Inferior parietal cortex (tissue), 1 donor: ENCODE measurements around the gene COL13A1.

Source experiments
- DNase-seq: peaks from one replicate; pipeline ENCODE4 v3.0.0-alpha.2; 2016; ENCODE audit errors: extremely low spot score

The COL13A1 gene

GRCh38 chr10:69906425-69906824 lies 104.7 kb downstream of the COL13A1 start:
- no peak for DNase-seq

GRCh38 chr10:69907517-69907916 lies 105.8 kb downstream of the COL13A1 start:
- no peak for DNase-seq

- no peak for DNase-seq
Observed at GRCh38 chr10:69908124-69908523, 106.4 kb downstream of the COL13A1 start.

- no peak for DNase-seq
Observed at GRCh38 chr10:69910561-69910960, 108.9 kb downstream of the COL13A1 start.

- DNase-seq = peak; percentile 52
Observed at GRCh38 chr10:69911613-69912528, 110.2 kb downstream of the COL13A1 start.

DNA sequence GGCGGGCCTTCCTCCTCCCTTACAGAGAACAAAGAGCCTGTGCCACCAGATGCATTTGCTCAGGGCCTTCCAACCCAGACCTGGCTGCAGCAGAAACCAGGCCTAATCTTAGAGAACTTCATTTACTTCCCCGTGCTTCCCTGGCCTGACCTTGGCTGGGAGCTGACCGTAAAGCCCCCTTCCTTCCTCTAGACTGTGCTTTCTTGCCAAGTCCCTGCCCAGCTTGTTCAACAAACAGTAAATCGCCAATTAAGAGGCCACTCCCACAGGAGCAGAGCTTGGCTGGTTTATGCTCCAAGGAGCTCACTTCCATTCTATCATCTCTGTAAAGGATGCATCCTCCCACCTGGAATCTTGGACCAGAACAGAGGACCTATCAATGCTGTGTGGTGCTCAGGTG lies 110.9 kb downstream of the COL13A1 start:
- no peak for DNase-seq

DNA sequence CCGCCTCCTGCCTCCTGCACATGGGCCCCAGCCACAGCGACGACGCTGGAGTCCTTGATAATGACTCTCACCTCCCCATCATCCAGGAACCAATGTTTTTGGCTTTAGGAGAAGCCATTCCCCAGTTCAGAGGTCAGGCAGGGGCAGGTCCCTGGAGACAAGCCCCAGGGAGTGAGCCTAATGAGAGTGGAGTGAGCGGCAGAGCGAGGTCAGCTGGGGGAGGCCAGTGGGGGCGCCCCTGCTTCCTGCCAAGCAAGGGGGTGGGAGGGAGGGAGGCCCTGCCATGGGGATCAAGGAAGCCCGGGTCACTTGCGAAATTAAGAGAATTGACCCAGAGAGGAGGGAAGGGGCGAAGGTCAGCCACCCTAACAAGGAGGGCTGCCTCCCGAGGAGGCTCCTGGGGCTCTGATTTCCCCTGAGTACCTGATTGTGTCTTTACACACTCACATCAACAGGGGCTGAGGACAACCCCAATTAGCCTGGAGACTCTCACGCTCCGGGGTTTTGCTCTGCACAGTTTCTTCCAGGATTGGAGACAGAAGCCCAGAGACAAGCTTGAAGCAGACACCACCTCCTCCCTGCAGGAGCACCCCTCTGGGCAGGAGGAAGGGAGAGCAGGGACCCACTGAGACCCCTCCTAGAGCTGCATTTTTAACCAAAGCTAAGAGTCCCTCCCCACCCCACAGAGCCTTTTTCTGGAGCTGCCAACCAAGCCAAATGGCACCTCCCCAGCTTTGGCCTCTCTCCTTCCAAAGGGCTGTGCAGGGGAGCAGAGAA lies 112.1 kb downstream of the COL13A1 start:
- no peak for DNase-seq

DNA sequence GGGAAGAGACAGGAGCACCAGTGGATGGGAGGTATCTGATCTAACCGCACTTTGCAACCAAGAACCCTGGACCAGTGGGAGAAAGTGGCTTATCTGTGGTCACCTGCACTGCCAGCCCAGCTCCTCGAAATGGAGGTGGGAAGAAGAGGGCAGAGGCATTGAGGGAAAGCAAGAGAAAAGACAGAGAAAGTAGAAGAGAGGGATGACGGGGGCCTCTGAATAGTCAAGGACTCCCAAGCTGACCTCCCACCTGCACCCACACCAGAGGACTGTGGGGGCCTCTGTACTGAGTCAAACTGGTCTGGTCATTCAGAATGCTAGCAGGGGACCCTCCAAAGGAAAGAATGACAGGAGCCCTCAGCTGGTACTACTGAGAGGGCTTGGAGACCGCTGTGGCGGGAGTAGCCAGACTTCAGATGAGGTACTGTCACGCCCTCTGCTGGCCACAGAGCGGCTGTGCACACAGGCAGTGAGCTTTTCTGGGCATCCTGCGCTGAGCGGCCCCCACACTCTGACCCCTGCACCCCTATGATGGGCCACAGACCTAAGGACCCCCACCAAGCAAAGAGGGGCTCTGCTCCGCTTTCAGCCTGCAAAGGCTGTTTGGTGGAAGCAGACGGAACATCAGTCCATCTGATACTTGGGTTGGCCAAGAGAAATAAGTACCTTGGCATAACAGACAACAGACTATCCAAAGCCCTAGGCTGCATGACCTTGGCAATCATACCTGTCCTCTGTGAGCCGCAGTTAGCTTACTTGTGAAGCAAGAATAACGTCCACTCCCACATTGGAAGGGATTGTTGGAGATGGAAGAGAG lies 112.9 kb downstream of the COL13A1 start:
- peak; percentile 84 for DNase-seq

GRCh38 chr10:69915215-69915560 lies 113.5 kb downstream of the COL13A1 start:
- no peak for DNase-seq

GRCh38 chr10:69916118-69916517 lies 114.4 kb downstream of the COL13A1 start:
- no peak for DNase-seq

GRCh38 chr10:69918036-69918435 lies 116.3 kb downstream of the COL13A1 start:
- no peak for DNase-seq

DNA sequence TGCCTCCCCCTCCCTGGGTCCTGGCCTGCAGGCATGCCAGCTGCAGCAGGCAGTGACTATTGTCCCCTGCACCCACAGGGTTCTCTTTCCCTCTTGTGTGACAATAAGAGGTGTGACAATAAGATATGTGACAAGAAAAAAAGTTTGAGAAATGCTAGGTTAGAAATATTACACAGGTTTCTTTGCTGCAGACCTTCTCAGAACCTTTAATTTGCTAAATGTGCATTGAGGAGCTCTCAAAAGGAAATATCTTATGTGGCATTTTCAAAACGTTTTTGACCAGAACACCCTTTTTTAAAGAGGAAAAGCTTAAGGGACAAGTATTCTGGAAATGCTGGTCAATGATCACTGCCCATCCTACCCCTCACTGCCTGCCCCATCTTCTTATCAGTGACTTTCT lies 117.5 kb downstream of the COL13A1 start:
- no peak for DNase-seq

- no peak for DNase-seq
Observed at GRCh38 chr10:69925111-69925510, 123.4 kb downstream of the COL13A1 start.

DNA sequence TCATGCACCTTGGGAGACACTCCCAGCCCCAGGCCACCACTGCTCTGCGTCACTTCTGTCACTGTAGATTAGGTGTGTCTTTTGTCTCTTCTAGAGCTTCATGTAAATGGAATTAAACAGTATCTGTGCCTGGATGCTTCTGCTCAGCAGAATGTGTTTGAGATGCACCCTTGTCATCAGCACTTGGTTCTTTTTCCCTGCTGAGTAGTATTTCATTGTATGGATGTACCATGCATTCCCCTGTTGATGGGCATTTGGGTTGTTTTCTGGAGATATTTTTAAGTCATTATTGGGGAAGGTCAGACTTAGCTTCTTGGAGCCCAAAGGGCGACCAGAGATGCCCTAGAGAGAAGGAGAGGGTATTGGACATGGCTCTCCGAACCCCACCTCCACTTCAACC lies 126.6 kb downstream of the COL13A1 start:
- DNase-seq = no peak

- no peak for DNase-seq
Observed at GRCh38 chr10:69929575-69929974, 127.9 kb downstream of the COL13A1 start.

GRCh38 chr10:69934768-69935167 lies 133.1 kb downstream of the COL13A1 start:
- DNase-seq = no peak

GRCh38 chr10:69936091-69936490 lies 134.4 kb downstream of the COL13A1 start:
- DNase-seq = no peak

GRCh38 chr10:69938541-69938991 lies 136.9 kb downstream of the COL13A1 start:
- no peak for DNase-seq

DNA sequence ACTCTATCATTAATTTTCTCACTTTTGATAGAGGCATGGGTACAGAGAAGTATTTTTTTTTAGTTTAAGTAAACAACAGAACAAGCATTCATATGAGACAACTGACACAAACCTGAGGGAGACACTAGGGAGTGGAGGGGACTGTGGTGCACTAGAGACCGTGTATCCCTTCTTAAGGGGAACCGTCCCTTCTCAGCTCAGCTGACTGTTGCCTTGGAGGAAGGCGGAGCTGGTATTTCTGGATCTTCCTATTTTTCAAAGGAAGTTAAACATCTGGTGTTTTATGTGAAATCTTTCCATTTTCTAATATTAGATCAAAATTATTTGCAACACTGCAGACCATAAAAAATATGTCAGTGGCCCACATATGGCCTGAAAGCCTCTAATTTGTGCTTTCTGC lies 137.4 kb downstream of the COL13A1 start:
- no peak for DNase-seq

DNA sequence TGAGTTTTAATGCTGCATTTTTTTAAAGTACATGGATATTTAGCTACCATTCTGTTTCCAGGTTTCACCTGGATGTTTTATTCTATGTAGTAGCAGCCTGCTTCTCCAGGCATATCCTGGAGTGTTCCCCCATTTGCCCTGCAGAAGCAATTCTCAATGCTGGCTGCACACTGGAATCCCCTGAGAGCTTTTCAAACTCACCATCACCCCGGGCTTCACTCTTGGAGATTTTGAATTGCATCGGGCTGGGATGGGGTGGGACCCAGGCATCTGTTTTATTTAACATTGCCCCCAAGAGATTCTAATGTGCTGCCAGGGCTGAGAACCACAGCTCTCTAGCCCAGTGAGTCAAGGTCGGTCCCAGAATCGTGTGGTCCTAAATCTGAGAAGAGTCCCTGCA lies 137.8 kb downstream of the COL13A1 start:
- DNase-seq = no peak

DNA sequence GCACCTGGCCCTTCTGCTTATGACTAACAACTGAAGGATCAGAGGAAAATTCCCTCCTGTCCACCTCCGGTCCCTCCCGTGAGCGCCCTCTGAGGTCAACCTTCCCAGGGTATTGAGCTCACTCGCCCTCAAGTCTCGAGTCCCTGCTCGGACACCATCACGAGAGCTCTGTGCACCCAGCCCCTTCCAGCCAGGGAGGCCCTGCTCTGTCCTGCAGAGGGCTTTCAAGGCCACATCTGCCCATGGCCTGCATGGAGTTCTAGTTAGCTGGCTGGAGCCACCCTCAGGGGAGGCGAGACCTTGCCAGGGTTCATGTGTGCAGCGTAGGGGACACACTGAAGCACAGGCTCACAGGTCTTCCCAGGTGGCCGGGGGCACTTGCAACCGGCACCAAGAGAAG lies 140.0 kb downstream of the COL13A1 start:
- no peak for DNase-seq

DNA sequence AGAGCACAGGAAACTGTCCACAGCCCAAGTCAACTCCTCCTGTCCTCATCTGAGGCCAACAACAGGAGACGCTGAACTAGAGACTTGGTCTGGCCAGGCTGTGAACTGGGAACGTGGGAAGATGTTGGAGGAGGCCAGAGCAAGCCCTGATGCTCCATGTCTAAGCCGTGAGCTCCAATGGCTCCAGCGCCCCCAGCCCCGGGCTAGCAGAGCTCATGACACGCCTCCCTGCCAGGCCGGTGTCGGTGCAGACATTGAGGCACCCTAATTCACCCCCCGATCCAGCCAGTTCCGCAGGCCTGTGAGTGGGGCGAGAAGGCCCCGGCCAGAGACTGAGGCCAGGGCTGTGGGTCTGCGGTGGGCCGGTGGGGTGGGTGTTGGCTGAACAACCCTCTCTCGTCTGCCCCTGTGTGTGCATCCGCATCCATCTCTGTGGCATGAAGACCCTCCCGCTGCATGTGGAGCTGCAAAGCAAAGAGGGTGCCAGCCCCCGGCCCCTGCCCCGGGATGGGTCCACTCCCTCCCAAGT lies 141.7 kb downstream of the COL13A1 start:
- DNase-seq = no peak
